ENCODE results near the gene MIEN1. TPM values are rescaled to one million over a fixed set of nuclear protein-coding genes. Genes with fewer than 3 reads are reported as not detected.
A peak's percentile ranks its signal among the peaks of the same experiment; 100 is the strongest.
"Not testable (repeated sequence)": the region's sequence is repeated elsewhere in the genome, so short reads cannot be mapped to it uniquely, and the experiment has no call there.

The MIEN1 gene
- total RNA-seq, 1 donor from 2014 or later = 47.9 TPM

- DNase-seq (ENCODE audit: low read depth) = no peak
Measured at GRCh38 chr17:39719563-39720355, 10.6 kb downstream of the MIEN1 start.

GRCh38 chr17:39717660-39718059 lies 12.7 kb downstream of the MIEN1 start:
- no peak for DNase-seq (ENCODE audit: low read depth)

DNA sequence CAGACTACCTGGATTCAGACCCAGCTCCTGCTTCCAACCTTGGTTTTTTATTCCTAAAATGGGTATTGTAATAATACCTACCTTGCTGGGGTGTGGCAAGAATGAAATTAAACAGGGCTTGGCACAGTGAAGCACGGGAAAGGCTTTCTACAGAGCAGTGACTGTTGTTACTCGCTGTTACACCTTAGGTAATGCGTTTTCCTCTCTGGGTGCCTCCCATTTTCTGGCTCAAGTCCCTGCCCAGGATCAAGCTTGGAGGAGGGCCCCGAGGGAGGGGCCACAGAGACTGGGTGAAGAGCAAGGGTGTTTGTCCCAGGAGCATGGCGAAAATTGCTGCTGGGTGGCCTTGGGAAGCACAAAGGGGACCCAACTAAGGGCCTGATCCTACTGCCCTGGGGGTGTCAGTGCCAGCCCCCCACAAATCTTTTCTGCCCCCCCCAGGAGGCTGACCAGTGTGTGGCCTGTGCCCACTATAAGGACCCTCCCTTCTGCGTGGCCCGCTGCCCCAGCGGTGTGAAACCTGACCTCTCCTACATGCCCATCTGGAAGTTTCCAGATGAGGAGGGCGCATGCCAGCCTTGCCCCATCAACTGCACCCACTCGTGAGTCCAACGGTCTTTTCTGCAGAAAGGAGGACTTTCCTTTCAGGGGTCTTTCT lies 13.3 kb downstream of the MIEN1 start:
- no peak for DNase-seq (ENCODE audit: low read depth)

- DNase-seq (ENCODE audit: low read depth) = no peak
Measured at GRCh38 chr17:39716073-39716818, 14.1 kb downstream of the MIEN1 start.

- no peak for DNase-seq (ENCODE audit: low read depth)
Measured at GRCh38 chr17:39715375-39716072, 14.8 kb downstream of the MIEN1 start.

DNA sequence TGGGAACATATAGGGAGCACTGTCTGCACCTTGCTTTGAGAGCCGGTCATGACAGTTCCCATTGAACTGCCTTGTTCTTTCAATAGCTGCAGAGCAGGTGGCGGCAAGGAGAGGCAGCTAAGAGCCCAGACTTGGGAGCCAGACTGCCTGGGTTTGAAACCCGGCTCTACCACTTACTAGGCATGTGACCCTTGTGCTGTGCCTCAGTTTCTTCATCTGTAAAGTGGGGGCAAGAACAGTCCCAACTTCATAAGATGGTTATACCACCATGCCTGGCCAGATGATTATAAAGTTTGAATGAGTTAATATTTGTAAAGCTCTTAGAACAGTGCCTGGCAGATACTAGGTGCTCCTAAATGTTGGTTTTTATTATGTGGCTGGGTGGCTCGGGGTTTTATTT lies 16.1 kb downstream of the MIEN1 start:
- no peak for DNase-seq (ENCODE audit: low read depth)

DNA sequence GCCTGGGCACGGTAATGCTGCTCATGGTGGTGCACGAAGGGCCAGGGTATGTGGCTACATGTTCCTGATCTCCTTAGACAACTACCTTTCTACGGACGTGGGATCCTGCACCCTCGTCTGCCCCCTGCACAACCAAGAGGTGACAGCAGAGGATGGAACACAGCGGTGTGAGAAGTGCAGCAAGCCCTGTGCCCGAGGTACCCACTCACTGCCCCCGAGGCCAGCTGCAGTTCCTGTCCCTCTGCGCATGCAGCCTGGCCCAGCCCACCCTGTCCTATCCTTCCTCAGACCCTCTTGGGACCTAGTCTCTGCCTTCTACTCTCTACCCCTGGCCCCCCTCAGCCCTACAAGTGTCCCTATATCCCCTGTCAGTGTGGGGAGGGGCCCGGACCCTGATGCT lies 18.5 kb downstream of the MIEN1 start:
- DNase-seq (ENCODE audit: low read depth) = no peak

DNA sequence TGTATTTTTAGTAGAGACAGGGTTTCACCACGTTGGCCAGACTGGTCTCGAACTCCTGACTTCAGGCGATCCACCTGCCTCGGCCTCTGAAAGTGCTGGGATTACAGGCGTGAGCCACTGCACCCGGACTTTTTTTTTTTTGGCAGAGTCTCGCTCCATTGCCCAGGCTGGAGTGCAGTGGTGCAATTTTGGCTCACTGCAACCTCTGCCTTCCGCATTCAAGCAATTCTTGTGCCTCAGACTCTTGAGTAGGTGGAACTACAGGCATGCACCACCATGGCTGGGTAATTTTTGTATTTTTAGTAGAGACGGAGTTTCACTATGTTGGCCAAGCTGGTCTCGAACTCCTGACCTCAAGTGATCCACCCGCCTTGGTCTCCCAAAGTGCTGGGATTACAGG lies 19.3 kb downstream of the MIEN1 start:
- DNase-seq (ENCODE audit: low read depth) = not testable (repeated sequence)

- peak; percentile 71 for DNase-seq (ENCODE audit: low read depth)
Measured at GRCh38 chr17:39709998-39710964, 20.1 kb downstream of the MIEN1 start.

- no peak for DNase-seq (ENCODE audit: low read depth)
Measured at GRCh38 chr17:39709319-39709997, 20.9 kb downstream of the MIEN1 start.

DNA sequence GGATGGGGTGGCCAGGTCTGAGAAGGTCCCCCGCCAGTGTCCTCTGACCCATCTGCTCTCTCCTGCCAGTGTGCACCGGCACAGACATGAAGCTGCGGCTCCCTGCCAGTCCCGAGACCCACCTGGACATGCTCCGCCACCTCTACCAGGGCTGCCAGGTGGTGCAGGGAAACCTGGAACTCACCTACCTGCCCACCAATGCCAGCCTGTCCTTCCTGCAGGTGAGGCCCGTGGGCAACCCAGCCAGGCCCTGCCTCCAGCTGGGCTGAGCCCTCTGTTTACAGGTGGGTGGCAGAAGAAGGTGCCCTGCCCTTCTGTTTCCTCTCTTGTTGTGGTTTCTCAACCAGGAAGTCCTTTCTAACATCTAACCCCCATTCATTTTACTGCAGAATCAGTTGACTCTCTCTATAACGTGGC lies 23.4 kb downstream of the MIEN1 start:
- no peak for DNase-seq (ENCODE audit: low read depth)

DNA sequence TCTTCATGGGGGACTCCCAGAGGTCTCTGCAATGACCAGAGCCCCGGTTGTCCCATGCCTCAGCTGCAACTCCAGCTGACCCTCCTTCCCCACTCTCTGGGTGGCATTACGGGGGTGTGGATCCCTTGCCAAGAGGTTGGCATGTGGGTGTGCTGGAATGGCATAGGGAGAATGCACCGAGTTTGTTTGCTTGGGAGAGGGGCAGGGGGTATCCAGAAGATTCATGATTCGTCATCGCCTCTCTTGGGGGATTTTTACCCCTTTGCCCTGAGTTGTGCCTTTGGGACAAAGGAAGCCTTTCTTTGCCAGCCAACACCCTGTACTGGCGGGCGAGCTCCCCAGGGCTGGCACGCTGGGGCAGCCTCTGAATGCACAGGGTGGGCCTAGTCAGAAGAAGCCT lies 23.9 kb downstream of the MIEN1 start:
- no peak for DNase-seq (ENCODE audit: low read depth)

- DNase-seq (ENCODE audit: low read depth) = peak; percentile 54
Measured at GRCh38 chr17:39705786-39706348, 24.5 kb downstream of the MIEN1 start.

- DNase-seq (ENCODE audit: low read depth) = peak; percentile 81
Measured at GRCh38 chr17:39704821-39705551, 25.3 kb downstream of the MIEN1 start.

GRCh38 chr17:39703913-39704312 lies 26.4 kb downstream of the MIEN1 start:
- no peak for DNase-seq (ENCODE audit: low read depth)

- DNase-seq (ENCODE audit: low read depth) = peak; percentile 91
Measured at GRCh38 chr17:39702901-39703893, 27.1 kb downstream of the MIEN1 start.

DNA sequence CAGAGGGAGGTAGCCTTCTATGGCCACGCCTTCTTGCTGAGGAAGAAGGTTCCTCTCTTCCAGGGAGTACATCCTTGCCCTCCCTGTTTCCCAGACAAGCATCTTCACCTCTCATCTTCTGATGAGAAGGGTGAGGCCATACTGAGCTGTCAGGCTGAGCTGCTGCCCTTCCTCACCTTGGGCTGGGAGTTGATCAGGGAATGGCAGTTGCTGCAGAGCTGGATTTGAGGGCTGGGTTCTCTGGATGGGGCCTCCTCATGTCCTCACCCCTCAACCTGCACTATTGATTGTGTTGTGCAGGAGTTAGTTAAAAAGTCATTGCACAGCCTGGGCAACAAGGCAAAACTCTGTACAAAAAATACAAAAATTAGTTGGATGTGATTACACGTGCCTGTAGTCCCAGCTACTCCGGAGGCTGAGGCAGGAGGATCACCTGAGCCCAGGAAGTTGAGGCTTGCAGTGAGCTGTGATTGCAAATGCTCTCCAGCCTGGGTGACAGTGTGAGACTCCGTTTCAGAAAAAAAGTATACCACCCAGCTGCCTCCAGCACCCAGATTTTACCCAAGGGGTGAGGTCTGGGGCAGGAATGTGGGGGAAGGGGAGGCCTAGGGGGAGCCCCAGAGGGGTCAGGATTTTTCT lies 28.4 kb downstream of the MIEN1 start:
- DNase-seq (ENCODE audit: low read depth) = no peak
